HG02840 (cell line): ENCODE measurements around the gene PSAPL1.

ENCODE experiments used
- ATAC-seq: cut with Tn5 transposase; IDR thresholded peaks from one replicate; pipeline ENCODE4 v1.9.1; 2021; ENCODE audit warnings: mild to moderate bottlenecking, moderate library complexity, moderate number of reproducible peaks; ENCODE audit not compliant: unreplicated experiment, low FRiP score

The PSAPL1 gene

GRCh38 chr4:7434766-7435150 is at the start of gene PSAPL1:
TSS of gene PSAPL1 (minus strand) at chr4:7434930. CDS start at chr4:7434879, 51 bp downstream.
- no peak for ATAC-seq

DNA sequence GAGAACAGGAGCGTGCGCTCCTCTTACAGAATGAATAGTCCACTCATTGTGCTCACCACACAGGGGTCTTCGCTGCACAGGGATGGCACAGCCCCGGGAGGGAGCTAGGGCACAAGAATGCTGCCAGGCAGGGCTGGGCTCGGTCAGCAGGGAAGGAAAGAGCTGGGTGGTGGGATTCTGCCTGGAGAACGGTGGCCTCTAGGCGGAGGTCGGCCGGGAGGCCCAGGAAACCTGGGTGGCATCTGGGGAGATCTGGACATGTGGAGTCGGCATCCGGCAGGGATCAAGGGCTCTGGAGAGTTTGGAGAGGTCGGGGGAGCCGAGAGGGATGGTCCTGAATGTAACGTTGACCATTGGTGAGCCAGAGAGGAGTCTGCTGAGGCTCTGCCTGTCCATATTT is 46.5 kb upstream of the PSAPL1 start:
- no peak for ATAC-seq

DNA sequence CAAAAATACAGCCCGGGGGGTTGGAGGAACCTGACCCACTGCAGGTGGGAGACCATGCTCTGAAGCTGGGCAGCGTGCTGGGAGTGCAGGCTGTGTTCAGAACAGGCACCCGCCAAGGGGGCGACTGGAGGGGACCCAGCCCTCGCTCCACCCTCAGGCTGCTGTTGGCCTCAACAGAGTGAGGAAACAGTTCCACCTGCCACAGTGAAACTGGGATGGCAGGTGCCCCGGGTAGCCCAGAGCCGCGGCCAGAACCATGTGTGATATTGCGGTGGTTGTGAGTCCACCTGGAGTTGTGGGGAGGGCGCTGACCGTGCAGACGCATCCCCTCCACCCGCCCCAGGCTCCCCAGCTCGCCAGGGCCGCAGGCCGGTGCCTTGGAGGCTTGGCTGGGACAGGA is 45.7 kb upstream of the PSAPL1 start:
- no peak for ATAC-seq

DNA sequence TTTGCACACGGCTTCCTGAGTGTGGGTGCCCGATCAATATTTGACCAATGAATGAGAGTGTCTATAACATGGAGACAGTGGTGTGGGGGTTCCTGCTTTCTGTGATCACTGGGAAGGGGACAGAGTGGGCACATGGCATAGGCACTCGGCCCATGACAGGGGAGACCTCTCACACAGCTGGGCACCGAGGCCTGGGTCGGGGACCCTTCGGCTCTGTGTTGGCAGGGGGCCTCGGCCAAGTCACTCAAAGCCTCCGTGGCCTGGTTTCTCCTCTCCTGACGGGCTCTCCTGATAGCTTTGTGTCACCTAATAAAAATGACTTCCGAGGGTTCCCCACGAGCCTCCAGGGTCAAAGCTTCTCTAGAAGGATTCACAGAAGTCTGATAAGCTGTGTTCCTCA is 43.9 kb upstream of the PSAPL1 start:
- ATAC-seq = no peak

GRCh38 chr4:7477695-7478094 is 43.0 kb upstream of the PSAPL1 start:
- no peak for ATAC-seq

DNA sequence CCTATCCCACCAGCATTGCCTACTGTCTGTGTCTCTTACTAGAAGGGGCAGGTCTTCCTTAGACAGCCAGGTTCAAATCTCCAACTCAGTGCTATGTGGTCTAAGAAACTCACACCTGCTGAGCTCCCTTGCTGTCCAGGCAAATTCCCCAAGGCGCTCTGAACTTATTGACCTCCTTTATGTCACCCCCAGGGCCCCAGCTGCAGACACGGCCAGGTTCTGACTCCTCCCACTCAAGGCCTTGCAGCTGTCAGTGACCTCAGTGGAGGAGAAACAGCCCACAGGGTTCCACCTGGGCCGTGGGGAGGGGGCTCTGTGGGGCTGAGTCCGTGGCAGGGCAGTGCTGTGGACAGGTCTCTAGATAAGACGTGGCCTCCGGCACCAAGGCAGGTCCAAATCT is 42.1 kb upstream of the PSAPL1 start:
- ATAC-seq = no peak

GRCh38 chr4:7475207-7475606 is 40.5 kb upstream of the PSAPL1 start:
- ATAC-seq = no peak

DNA sequence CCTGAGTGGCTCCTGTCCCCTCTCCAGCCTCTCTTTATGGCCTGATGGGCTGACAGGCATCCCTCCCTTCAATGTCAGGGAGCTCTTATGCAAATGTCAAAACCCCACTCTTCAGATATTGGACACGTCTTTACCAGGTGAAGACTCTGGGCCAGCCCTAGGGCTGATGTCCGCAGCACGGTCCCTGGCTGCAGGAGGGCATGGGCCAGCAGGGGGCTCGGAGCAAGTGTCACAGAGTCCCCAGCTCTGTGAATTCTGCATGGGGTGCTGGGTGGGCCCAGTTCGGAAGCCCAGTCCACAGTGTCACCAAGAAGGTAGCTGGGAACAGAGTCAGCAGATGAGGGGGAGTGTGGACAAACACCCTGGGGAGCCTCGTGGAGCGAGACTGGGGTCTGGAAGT is 39.6 kb upstream of the PSAPL1 start:
- no peak for ATAC-seq

- ATAC-seq = no peak
Measured at GRCh38 chr4:7473081-7473480, 38.4 kb upstream of the PSAPL1 start.

DNA sequence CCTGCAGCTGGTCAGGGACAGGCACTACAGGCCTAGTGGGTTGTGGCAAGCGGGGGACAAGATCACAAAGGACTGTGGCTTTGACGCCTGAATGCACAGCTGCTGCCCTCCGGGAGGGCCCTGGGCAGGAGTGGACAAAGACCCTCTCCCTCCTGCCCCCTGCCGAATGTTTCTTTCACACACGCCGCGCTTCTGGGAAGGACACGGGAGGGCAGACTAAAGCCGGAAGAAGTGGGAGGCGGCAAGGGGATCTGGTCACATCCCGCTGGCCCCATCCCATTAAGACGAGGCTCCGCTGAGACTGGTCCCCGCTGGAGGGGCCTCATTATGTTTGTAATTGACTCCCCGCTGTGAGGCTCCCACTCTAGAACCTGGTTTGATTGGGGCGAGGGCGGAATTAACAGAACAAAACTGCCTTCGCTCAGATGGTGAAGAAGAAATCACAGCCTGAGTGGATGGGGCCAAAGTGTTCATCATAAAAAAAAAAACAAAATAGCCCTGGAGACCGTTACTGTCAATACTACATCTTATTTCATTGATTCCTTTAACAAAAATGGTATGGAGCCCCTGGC is 37.8 kb upstream of the PSAPL1 start:
- no peak for ATAC-seq

DNA sequence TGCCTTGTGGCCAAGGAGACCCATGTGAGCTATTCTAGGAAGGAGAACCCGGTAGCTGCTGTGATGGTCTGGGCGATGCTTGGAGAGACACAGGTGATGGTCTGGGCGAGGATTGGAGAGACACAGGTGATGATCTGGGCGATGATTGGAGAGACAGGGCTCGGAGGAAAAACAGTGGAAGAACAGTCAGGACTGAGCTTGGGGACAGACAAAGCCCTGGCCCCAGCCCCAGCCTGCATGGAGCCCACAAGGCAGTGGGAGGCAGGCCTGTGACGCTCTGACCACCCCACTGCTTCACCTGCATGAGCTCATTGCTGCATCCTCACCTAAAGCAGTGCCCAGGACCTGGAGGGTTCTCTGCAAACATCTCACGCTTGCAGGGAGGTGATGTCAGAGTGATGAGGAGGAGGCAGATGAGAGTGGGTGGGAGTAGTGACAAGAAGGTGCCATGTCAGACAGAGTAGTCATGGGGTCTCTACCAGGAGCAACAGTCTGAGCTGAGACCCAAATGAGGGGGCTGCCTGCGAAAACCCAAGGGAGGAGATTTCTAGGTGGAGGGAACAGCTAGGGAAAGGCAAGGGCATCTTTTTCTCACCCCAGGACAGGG is 35.9 kb upstream of the PSAPL1 start:
- no peak for ATAC-seq

- no peak for ATAC-seq
Measured at GRCh38 chr4:7470111-7470510, 35.4 kb upstream of the PSAPL1 start.

- no peak for ATAC-seq
Measured at GRCh38 chr4:7469023-7469422, 34.3 kb upstream of the PSAPL1 start.

- ATAC-seq = no peak
Measured at GRCh38 chr4:7467471-7467870, 32.7 kb upstream of the PSAPL1 start.

- no peak for ATAC-seq
Measured at GRCh38 chr4:7466904-7467303, 32.2 kb upstream of the PSAPL1 start.

GRCh38 chr4:7466215-7466614 is 31.5 kb upstream of the PSAPL1 start:
- ATAC-seq = no peak

GRCh38 chr4:7465017-7465416 is 30.3 kb upstream of the PSAPL1 start:
- ATAC-seq = no peak

GRCh38 chr4:7464259-7464655 is 29.5 kb upstream of the PSAPL1 start:
- ATAC-seq = no peak

DNA sequence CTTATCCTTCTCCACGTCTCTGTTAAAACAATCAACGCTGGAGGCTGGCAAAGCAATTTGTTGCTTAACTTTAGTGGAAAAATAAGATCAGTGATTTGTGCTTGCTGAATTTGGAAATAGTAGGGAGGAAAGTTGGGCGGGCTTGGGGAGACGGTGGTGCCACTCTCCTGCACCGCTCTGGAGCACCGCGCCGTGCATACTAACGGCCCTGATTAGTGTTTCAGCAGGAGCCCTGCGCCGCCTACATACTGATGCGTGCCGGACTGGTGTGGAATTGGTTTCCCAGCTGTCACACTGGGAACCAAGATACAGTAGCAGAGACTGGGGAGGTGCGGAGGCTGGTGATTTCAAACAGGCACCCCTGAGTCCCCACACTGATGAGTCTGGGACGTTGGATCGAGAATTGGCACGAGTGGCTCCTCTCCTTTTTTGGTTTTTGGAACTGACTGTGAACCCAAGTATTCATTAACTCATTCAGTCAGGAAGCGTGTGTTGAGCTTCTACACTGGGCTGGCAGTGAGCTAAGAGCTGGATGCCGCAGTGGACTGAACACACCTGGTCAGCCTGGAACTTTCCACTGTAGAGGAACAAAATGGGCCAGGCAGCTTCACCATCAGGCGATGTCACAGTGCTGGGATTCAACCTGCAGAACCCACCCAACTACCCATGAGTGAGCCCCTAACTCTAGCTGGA is 29.0 kb upstream of the PSAPL1 start:
- ATAC-seq = no peak

DNA sequence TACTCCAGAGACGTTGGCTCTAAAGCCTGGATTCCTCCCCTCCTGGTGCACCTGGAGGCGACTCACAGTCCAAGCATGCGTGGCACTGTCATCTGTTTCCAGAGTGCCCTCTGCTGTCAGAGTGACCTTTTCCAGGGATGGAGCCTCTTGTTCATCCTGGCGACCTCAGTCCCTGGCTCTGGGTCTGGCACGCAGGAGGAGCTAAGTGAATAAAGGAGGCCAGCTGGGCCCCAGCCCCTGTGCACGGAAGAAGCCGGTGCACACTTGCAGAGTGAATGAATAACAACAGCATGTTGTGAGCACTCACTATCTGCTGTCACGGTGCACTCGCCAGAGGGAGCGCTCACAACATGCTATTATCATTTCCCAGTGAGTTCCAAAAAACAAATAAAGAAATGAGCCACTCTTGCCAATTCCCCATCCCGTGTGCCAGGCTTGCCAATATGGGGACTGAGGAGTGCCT is 27.8 kb upstream of the PSAPL1 start:
- ATAC-seq = no peak

DNA sequence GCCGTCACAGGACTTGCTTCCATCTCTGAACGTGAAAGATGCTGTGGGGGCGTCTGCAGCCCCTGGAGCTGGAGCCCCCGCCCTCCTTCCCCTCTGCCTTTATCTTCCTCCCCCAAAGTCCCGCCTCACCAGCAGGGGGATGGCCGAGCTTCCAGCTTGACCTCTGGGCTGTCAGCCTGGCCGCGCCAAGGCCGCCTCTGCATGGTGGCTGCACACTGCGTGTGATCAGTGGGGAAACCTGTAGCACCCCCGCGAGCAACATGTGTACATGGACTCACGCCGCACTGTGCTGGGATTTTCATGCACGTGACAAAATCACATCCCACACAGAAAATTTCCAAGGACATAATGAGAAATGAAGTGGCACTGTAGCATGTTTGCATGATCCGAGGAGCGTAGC is 26.5 kb upstream of the PSAPL1 start:
- ATAC-seq = no peak

- no peak for ATAC-seq
Measured at GRCh38 chr4:7460566-7460965, 25.8 kb upstream of the PSAPL1 start.
